Subcutaneous adipose tissue (tissue), 4 donors: Measurements from ENCODE around the gene HOXC11. TPM values are rescaled to one million over a fixed set of nuclear protein-coding genes. Genes with fewer than 3 reads are reported as not detected.

Experiments
- total RNA-seq, 4 donors: library from RNA; depleted of rRNA; stranded (reverse); fragments of >200 nt; gene quantifications; one replicate each; pipeline ENCODE4 v1.1.0, GENCODE V29; 2016
- TF ChIP-seq, protein P1 (sequence below): fragments of 450-650 bp; IDR thresholded peaks from one replicate; pipeline ENCODE4 v1.5.1; 2016; ENCODE audit warnings: low read depth, mild to moderate bottlenecking, control low read depth, antibody characterized with exemption, moderate library complexity

Gene HOXC11
- total RNA-seq, 4 donors from 2014 or later, result 0.38 to 0.51 (median 0.44) TPM; not detected in 1

GRCh38 chr12:53939141-53940108, 33.5 kb upstream of the HOXC11 start:
- TF ChIP-seq, protein P1, sequence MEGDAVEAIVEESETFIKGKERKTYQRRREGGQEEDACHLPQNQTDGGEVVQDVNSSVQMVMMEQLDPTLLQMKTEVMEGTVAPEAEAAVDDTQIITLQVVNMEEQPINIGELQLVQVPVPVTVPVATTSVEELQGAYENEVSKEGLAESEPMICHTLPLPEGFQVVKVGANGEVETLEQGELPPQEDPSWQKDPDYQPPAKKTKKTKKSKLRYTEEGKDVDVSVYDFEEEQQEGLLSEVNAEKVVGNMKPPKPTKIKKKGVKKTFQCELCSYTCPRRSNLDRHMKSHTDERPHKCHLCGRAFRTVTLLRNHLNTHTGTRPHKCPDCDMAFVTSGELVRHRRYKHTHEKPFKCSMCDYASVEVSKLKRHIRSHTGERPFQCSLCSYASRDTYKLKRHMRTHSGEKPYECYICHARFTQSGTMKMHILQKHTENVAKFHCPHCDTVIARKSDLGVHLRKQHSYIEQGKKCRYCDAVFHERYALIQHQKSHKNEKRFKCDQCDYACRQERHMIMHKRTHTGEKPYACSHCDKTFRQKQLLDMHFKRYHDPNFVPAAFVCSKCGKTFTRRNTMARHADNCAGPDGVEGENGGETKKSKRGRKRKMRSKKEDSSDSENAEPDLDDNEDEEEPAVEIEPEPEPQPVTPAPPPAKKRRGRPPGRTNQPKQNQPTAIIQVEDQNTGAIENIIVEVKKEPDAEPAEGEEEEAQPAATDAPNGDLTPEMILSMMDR, result no peak

- TF ChIP-seq, protein P1, result no peak
These were observed 32.4 kb upstream of the HOXC11 start for GRCh38 chr12:53940443-53941014.

DNA sequence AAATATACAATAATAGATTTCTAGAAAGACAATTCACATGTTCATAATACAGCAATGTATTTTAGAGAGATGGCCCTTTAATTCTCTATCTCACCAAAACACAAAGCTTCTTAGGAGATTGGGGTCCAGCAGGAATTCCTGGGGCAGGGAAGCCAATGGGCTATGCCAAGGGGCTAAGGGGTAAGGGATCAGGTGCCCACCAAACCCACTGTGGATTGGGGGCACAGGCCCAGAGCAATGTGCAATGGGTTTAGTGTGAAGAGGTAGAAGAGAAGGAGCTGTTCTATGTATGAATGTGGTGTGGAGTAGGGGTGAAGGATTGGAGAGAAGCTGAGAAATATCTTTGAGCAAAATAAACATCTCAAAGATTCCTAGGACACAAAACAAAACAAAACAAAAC, 31.7 kb upstream of the HOXC11 start:
- TF ChIP-seq, protein P1, result no peak

GRCh38 chr12:53941750-53942149, 31.2 kb upstream of the HOXC11 start:
- TF ChIP-seq, protein P1, result no peak

DNA sequence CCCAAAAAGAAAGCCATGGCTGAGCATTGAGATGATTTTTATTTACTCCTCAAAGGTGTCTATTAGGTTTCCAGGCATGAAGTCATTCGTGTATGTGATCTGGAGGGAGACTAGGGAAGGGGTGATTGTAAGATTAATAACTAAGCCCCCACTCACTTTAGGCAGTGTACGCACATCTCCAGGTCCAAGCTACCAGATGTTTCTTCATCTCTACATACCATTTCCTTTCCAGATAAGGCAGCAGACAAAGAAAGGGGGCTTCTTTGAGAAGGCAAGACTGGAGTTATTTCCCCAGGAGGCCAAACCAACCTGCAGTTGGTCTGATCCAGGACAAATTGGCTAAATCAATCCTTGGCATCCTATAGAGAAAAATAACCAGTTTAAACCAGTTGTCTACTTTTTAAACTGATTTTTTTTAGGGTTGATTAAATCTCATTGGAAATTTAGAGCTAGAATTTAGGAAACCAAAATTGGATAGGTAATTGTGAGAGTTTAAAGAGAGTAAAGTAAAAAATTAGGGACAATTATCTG, 30.4 kb upstream of the HOXC11 start:
- TF ChIP-seq, protein P1, result no peak

DNA sequence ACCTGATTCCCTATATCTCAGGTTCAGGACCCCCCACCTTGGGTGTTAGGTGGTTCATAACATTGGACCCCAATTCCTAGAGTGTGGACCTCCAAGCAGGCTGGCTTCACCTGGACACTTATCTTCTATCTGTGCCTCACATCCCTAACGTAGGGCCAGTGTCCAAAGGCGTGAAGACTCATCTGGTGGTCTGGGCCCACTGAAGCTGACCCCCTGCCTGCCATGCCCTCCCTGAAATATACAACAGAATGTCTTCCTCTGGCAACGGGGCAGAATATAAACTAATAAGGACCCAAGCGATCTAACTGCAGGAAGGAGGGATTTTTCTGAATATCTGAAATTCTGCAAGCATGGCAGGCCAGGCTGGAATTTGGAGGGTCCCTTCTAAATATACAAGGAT, 28.7 kb upstream of the HOXC11 start:
- TF ChIP-seq, protein P1, result no peak
